Skin epidermis (tissue), 12 donors: ENCODE measurements around the gene CYP2A13.
"Not testable (repeated sequence)": the region's sequence is repeated elsewhere in the genome, so short reads cannot be mapped to it uniquely, and the experiment has no call there.

Experiments
- H3K27ac ChIP-seq, 21 experiments: fragments of 200-600 bp; sonication (generic) in 11 of 21; one replicate each; pipeline ENCODE4 v1.5.0; 2020; ENCODE audit warnings: mild to moderate bottlenecking in 3 of 21, inconsistent platforms in 2 of 21, moderate library complexity in 2 of 21
- H3K4me3 ChIP-seq, 7 experiments: fragments of 200-600 bp; sonication (generic) in 2 of 7; one replicate each; pipeline ENCODE4 v1.5.0; 2020; ENCODE audit warnings: inconsistent platforms in 2 of 7, mild to moderate bottlenecking in 2 of 7, moderate library complexity in 1 of 7

CYP2A13 gene

GRCh38 chr19:41088151-41088550 lies at the start of gene CYP2A13:
Gene CYP2A13, plus strand, starts transcription at chr19:41088451. Its CDS starts 21 bp downstream, at chr19:41088472.
- no peak within 1 kb of the TSS for H3K27ac ChIP-seq
- H3K4me3 ChIP-seq: no peak within 1 kb of the TSS

- Histone ChIP-seq H3K4me3 (no peak overlapping the region), H3K27ac (no peak overlapping the region)
Measured at GRCh38 chr19:41039806-41040205, 48.4 kb upstream of the CYP2A13 start.

GRCh38 chr19:41045095-41045494 lies 43.2 kb upstream of the CYP2A13 start:
- not testable (repeated sequence) for H3K27ac ChIP-seq, H3K4me3 ChIP-seq

GRCh38 chr19:41050426-41050825 lies 37.8 kb upstream of the CYP2A13 start:
- Histone ChIP-seq H3K27ac (no peak overlapping the region), H3K4me3 (no peak overlapping the region)

- H3K4me3 ChIP-seq, H3K27ac ChIP-seq: not testable (repeated sequence)
Measured at GRCh38 chr19:41052162-41052561, 36.1 kb upstream of the CYP2A13 start.

GRCh38 chr19:41053331-41053730 lies 34.9 kb upstream of the CYP2A13 start:
- not testable (repeated sequence) for H3K4me3 ChIP-seq, H3K27ac ChIP-seq

GRCh38 chr19:41064974-41065569 lies 23.2 kb upstream of the CYP2A13 start:
- no peak overlapping the region for H3K4me3 ChIP-seq
- H3K27ac ChIP-seq: no peak overlapping the region

GRCh38 chr19:41076286-41076685 lies 12.0 kb upstream of the CYP2A13 start:
- no peak overlapping the region for H3K27ac ChIP-seq
- no peak overlapping the region for H3K4me3 ChIP-seq

GRCh38 chr19:41083516-41083915 lies 4.7 kb upstream of the CYP2A13 start:
- Histone ChIP-seq H3K4me3 (no peak overlapping the region), H3K27ac (no peak overlapping the region)

GRCh38 chr19:41085748-41086415 lies 2.4 kb upstream of the CYP2A13 start:
- H3K27ac ChIP-seq: no peak overlapping the region

GRCh38 chr19:41089959-41090358 lies 1.7 kb downstream of the CYP2A13 start:
- H3K27ac ChIP-seq: no peak overlapping the region

More at GRCh38 chr19:41085748-41086415, 2.4 kb upstream of the CYP2A13 start:
- H3K4me3 ChIP-seq: no peak overlapping the region

GRCh38 chr19:41095703-41096102 lies 7.5 kb downstream of the CYP2A13 start:
- H3K4me3 ChIP-seq: no peak overlapping the region
- no peak overlapping the region for H3K27ac ChIP-seq

More at GRCh38 chr19:41089959-41090358, 1.7 kb downstream of the CYP2A13 start:
- no peak overlapping the region for H3K4me3 ChIP-seq

- Histone ChIP-seq H3K27ac (no peak overlapping the region), H3K4me3 (no peak overlapping the region)
Measured at GRCh38 chr19:41096353-41096752, 8.1 kb downstream of the CYP2A13 start.

GRCh38 chr19:41097302-41097701 lies 9.1 kb downstream of the CYP2A13 start:
- Histone ChIP-seq H3K27ac (no peak overlapping the region), H3K4me3 (no peak overlapping the region)

GRCh38 chr19:41098762-41099161 lies 10.5 kb downstream of the CYP2A13 start:
- no peak overlapping the region for H3K4me3 ChIP-seq

GRCh38 chr19:41102210-41102609 lies 14.0 kb downstream of the CYP2A13 start:
- H3K27ac ChIP-seq, H3K4me3 ChIP-seq: not testable (repeated sequence)

More at GRCh38 chr19:41098762-41099161, 10.5 kb downstream of the CYP2A13 start:
- H3K27ac ChIP-seq: no peak overlapping the region

- Histone ChIP-seq H3K27ac (no peak overlapping the region), H3K4me3 (no peak overlapping the region)
Measured at GRCh38 chr19:41106177-41106576, 17.9 kb downstream of the CYP2A13 start.

- Histone ChIP-seq H3K27ac (no peak overlapping the region), H3K4me3 (no peak overlapping the region)
Measured at GRCh38 chr19:41111296-41111695, 23.0 kb downstream of the CYP2A13 start.

GRCh38 chr19:41111750-41112295 lies 23.6 kb downstream of the CYP2A13 start:
- Histone ChIP-seq H3K27ac (no peak overlapping the region), H3K4me3 (no peak overlapping the region)

- H3K27ac ChIP-seq: no peak overlapping the region
- no peak overlapping the region for H3K4me3 ChIP-seq
Measured at GRCh38 chr19:41112728-41113290, 24.6 kb downstream of the CYP2A13 start.

- Histone ChIP-seq H3K4me3 (no peak within 1 kb of the TSS), H3K27ac (no peak within 1 kb of the TSS)
Measured at GRCh38 chr19:41114132-41114531, 25.9 kb downstream of the CYP2A13 start, which contains the start of gene CYP2F1. Gene CYP2F1, plus strand, starts transcription at chr19:41114432. Its CDS starts 1,757 bp downstream, at chr19:41116189.
